ENCODE data around the gene PLA2G6. TPM values are rescaled to one million over a fixed set of nuclear protein-coding genes. Genes with fewer than 3 reads are reported as not detected.
"Not testable (repeated sequence)": the region's sequence is repeated elsewhere in the genome, so short reads cannot be mapped to it uniquely, and the experiment has no call there.

The PLA2G6 gene
- total RNA-seq, 2 experiments from 2014 or later, result 33.9 to 83.9 TPM

DNA sequence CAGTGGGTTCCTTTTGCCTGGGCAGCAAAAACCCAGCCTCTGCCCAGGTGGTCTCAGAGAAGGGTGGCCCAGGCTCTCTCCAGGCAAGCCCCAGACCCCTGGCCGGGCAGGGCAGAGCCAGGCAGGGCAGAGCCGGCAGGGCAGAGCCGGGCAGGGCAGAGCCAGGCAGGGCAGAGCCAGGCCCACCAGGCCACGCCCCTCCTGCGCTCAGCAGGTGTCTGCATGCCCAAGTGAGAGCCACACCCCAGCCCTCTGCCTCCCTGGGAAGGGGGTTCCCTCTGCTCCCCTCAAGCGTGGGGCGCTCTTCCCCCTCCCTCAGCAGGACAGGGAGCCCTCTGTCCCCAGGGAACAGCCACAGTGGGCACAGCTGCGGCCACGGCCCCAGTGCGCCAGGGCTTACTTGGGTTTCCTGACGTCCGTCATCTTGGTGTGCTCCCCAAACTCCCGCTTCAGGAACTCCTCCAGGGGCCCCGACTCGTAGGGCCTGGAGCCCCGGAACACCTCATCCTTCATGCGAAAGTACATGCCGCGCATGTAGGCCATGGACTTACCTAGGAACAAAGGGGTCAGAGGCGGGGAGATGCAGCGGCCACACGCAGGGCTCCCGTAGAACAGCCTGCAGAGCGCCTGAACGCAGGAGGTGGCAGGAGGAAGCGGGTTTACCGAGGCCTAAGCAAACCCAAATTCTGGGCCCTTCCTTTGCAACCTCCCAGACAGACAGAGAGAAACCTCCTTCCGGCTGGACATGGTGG is 61.1 kb downstream of the PLA2G6 start:
- CTCF ChIA-PET (ENCODE audit: unreplicated experiment), result no interaction called here
- intact Hi-C loops (cut with micrococcal nuclease; ENCODE audit: unreplicated experiment), result no loop called here

DNA sequence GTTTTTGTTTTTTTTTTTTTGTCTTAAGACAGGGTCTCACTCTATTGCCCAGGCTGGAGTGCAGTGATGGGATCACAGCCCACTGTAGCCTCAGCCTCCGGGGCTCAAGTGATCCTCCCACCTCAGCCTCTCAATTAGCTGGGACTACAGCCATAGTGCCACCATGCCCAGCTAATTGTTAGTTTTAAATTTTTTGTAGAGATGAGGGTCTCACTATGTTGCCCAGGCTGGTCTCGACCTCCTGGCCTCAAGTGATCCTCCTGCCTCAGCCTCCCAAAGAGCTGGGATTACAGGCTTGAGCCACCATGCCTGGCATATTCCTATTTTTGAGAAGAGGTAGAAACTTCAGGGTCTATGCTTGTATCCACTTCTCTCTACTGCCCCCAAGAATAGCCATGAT is 62.9 kb downstream of the PLA2G6 start:
- CTCF ChIA-PET (ENCODE audit: unreplicated experiment); H3K4me3 ChIP-seq (ENCODE audit: low read depth, low read length, poor library complexity, severe bottlenecking); H4K20me1 ChIP-seq (ENCODE audit: insufficient read depth, low read length); H3K4me1 ChIP-seq (ENCODE audit: insufficient read depth, low read length, poor library complexity, severe bottlenecking); H3K9me3 ChIP-seq (ENCODE audit: low read length); H3K9me2 ChIP-seq (ENCODE audit: insufficient read depth, low read length); H3K4me2 ChIP-seq (ENCODE audit: low read length); H2AFZ ChIP-seq (ENCODE audit: low read length); H3K36me3 ChIP-seq (ENCODE audit: insufficient read depth, low read length); BruUV-seq (replicated peaks); DNase-seq (ENCODE audit: low spot score); H3K27ac ChIP-seq (ENCODE audit: low read depth, low read length, poor library complexity, severe bottlenecking); H3K79me2 ChIP-seq (ENCODE audit: insufficient read depth, low read depth, low read length); intact Hi-C loops (cut with micrococcal nuclease; ENCODE audit: unreplicated experiment): not testable (repeated sequence)
- POLR2A ChIA-PET, result interaction anchor here (0.5 to 0.6 kb wide), 2 partner anchors 19 to 223 kb away, joined by 3 read pairs; no protein-coding TSS in a partner anchor

More for the DNA sequence above, 61.1 kb downstream of the PLA2G6 start:
- Histone ChIP-seq H3K27ac (ENCODE audit: low read depth, low read length, poor library complexity, severe bottlenecking) (no peak overlapping the region), H3K4me1 (ENCODE audit: insufficient read depth, low read length, poor library complexity, severe bottlenecking) (no peaks in the 10 kb centered on the region), H2AFZ (ENCODE audit: low read length) (no peak overlapping the region), H3K4me3 (ENCODE audit: low read depth, low read length, poor library complexity, severe bottlenecking) (no peak overlapping the region), H3K9me2 (ENCODE audit: insufficient read depth, low read length) (no peaks in the 10 kb centered on the region), H4K20me1 (ENCODE audit: insufficient read depth, low read length) (no peaks in the 10 kb centered on the region), H3K4me2 (ENCODE audit: low read length) (no peak overlapping the region), H3K9me3 (ENCODE audit: low read length) (no peaks in the 10 kb centered on the region), H3K36me3 (ENCODE audit: insufficient read depth, low read length) (no peaks in the 10 kb centered on the region), H3K79me2 (ENCODE audit: insufficient read depth, low read depth, low read length) (no peaks in the 10 kb centered on the region)
- POLR2A ChIA-PET, result no interaction called here
- TF ChIP-seq CTCF (conservative IDR thresholded peaks at IDR 0.05; ENCODE audit: low read length), result no peak
- TF ChIP-seq EZH2phosphoT487 (IDR thresholded peaks at IDR 0.05; ENCODE audit: borderline replicate concordance, low read depth, low read length), result no peak
- no peak for DNase-seq (ENCODE audit: low spot score)
- BruUV-seq (replicated peaks), result no TSS peak

GRCh38 chr22:38118182-38118581 is 63.4 kb downstream of the PLA2G6 start:
- intact Hi-C loops (cut with micrococcal nuclease; ENCODE audit: unreplicated experiment), result no loop called here
- ChIA-PET CTCF (ENCODE audit: unreplicated experiment) (no interaction called here), POLR2A (no interaction called here)
- Histone ChIP-seq H4K20me1 (ENCODE audit: insufficient read depth, low read length) (no peaks in the 10 kb centered on the region), H3K9me3 (ENCODE audit: low read length) (no peaks in the 10 kb centered on the region), H3K4me3 (ENCODE audit: low read depth, low read length, poor library complexity, severe bottlenecking) (no peak overlapping the region), H3K79me2 (ENCODE audit: insufficient read depth, low read depth, low read length) (no peaks in the 10 kb centered on the region), H3K27ac (ENCODE audit: low read depth, low read length, poor library complexity, severe bottlenecking) (no peak overlapping the region), H3K4me1 (ENCODE audit: insufficient read depth, low read length, poor library complexity, severe bottlenecking) (no peaks in the 10 kb centered on the region), H3K36me3 (ENCODE audit: insufficient read depth, low read length) (no peaks in the 10 kb centered on the region), H3K4me2 (ENCODE audit: low read length) (no peak overlapping the region), H3K9me2 (ENCODE audit: insufficient read depth, low read length) (no peaks in the 10 kb centered on the region), H2AFZ (ENCODE audit: low read length) (no peak overlapping the region)
- no peak for DNase-seq (ENCODE audit: low spot score)
- TF ChIP-seq EZH2phosphoT487 (IDR thresholded peaks at IDR 0.05; ENCODE audit: borderline replicate concordance, low read depth, low read length), result no peak
- TF ChIP-seq CTCF (conservative IDR thresholded peaks at IDR 0.05; ENCODE audit: low read length), result no peak
- BruUV-seq (replicated peaks), result no TSS peak

DNA sequence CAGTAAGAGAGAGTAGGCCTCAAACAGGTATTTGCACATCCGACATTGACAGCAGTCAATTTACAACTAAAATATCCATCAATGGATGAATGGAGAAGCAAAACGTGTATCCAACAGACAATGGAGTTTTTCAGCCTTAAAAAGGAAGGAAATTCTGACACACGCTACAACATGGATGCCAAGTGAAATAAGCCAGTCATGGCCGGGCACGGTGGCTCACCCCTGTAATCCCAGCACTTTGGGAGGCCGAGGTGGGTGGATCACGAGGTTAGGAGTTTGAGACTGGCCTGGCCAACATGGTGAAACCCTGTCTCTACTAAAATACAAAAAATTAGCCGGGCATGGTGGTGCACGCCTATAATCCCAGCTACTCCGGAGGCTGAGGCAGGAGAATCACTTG is 64.1 kb downstream of the PLA2G6 start:
- H3K4me1 ChIP-seq (ENCODE audit: insufficient read depth, low read length, poor library complexity, severe bottlenecking); H2AFZ ChIP-seq (ENCODE audit: low read length); intact Hi-C loops (cut with micrococcal nuclease; ENCODE audit: unreplicated experiment): not testable (repeated sequence)

More for the DNA sequence above, 64.1 kb downstream of the PLA2G6 start:
- H3K4me3 ChIP-seq (ENCODE audit: low read depth, low read length, poor library complexity, severe bottlenecking); H3K4me2 ChIP-seq (ENCODE audit: low read length); BruUV-seq (replicated peaks); H3K9me2 ChIP-seq (ENCODE audit: insufficient read depth, low read length); H3K9me3 ChIP-seq (ENCODE audit: low read length); H3K27ac ChIP-seq (ENCODE audit: low read depth, low read length, poor library complexity, severe bottlenecking); H3K79me2 ChIP-seq (ENCODE audit: insufficient read depth, low read depth, low read length); POLR2A ChIA-PET; DNase-seq (ENCODE audit: low spot score); H3K36me3 ChIP-seq (ENCODE audit: insufficient read depth, low read length); H4K20me1 ChIP-seq (ENCODE audit: insufficient read depth, low read length); CTCF ChIA-PET (ENCODE audit: unreplicated experiment): not testable (repeated sequence)

Measured in OCI-LY7 (cell line).